ENCODE results near the gene SMARCA2. TPM values are rescaled to one million over a fixed set of nuclear protein-coding genes. Genes with fewer than 3 reads are reported as not detected.

Gene SMARCA2
- total and polyA plus RNA-seq, 10 of the 15 experiments (the other 5 are each of a cell fraction or from before 2014, with no cell fraction given) = 100 to 392 (median 204) TPM

DNA sequence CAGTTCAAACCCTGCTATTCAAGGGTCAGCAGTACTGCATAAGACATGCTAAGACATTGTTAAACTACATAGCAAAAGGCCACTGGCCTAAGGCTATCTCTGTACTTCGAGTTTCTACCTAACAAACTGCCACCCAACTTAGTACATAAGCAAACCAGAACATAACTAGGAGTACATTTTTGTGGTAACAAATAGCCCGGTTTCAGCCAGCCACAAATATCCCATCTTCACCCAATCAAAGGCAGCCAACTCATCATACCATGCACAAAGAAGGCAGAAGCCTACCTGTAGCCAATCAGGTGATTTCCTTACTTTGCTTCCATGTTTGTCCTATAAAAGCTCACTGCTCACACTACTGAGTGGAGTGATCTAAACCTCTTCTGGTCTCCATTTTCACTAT is 201.4 kb downstream of the SMARCA2 start:
- Histone ChIP-seq H4K20me1 (ENCODE audit: control insufficient read depth, insufficient read depth) (no peaks in the 10 kb centered on the region), H3K9me3 (replicated peaks; ENCODE audit: control insufficient read depth, insufficient read depth, low read length) (no peaks in the 10 kb centered on the region), H3K79me2 (ENCODE audit: control insufficient read depth, insufficient read depth, low read length) (no peaks in the 10 kb centered on the region), H3K27me3 (replicated peaks in 1 of 2; ENCODE audit: control insufficient read depth in 2 of 2, insufficient read depth in 2 of 2, low read length in 1 of 2) (no peaks in the 10 kb centered on the region), H3K4me2 (ENCODE audit: control insufficient read depth, insufficient read depth) (no peak overlapping the region), H3K4me3 (no peak overlapping the region), H2AFZ (ENCODE audit: control insufficient read depth, low read depth, low read length) (no peak overlapping the region), H3K9ac (ENCODE audit: control insufficient read depth, insufficient read depth, low read length) (no peak overlapping the region), H3K27ac (ENCODE audit: control insufficient read depth, insufficient read depth) (no peak overlapping the region), H3K36me3 (ENCODE audit: control insufficient read depth in 2 of 2, insufficient read depth in 2 of 2, low read length in 1 of 2) (no peaks in the 10 kb centered on the region), H3K4me1 (ENCODE audit: control insufficient read depth, insufficient read depth, low read length) (no peaks in the 10 kb centered on the region)
- ChIA-PET CTCF (no interaction called here), RAD21 (ENCODE audit: unreplicated experiment) (no interaction called here), SMC1A (ENCODE audit: uncharacterized antibody, unreplicated experiment) (no interaction called here), POLR2A (no interaction called here)
- FAIRE-seq (no peak), DNase-seq (ENCODE audit: low read depth, low spot score) (no peak), ATAC-seq (peak; percentile 48)
- intact Hi-C loops (cut with micrococcal nuclease; ENCODE audit: unreplicated experiment) (no loop called here), in situ Hi-C loops (cut with MboI) (no loop called here)
- BruUV-seq (replicated peaks) = no TSS peak
- WGBS (ENCODE audit: insufficient coverage, insufficient replicate concordance, low lambda C conversion rate, missing lambda C conversion rate) = 0% methylated on average over 2 of the region's 2 CpGs
- TF ChIP-seq, protein P1, sequence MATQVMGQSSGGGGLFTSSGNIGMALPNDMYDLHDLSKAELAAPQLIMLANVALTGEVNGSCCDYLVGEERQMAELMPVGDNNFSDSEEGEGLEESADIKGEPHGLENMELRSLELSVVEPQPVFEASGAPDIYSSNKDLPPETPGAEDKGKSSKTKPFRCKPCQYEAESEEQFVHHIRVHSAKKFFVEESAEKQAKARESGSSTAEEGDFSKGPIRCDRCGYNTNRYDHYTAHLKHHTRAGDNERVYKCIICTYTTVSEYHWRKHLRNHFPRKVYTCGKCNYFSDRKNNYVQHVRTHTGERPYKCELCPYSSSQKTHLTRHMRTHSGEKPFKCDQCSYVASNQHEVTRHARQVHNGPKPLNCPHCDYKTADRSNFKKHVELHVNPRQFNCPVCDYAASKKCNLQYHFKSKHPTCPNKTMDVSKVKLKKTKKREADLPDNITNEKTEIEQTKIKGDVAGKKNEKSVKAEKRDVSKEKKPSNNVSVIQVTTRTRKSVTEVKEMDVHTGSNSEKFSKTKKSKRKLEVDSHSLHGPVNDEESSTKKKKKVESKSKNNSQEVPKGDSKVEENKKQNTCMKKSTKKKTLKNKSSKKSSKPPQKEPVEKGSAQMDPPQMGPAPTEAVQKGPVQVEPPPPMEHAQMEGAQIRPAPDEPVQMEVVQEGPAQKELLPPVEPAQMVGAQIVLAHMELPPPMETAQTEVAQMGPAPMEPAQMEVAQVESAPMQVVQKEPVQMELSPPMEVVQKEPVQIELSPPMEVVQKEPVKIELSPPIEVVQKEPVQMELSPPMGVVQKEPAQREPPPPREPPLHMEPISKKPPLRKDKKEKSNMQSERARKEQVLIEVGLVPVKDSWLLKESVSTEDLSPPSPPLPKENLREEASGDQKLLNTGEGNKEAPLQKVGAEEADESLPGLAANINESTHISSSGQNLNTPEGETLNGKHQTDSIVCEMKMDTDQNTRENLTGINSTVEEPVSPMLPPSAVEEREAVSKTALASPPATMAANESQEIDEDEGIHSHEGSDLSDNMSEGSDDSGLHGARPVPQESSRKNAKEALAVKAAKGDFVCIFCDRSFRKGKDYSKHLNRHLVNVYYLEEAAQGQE (IDR thresholded peaks at IDR 0.05; ENCODE audit: low read depth, low read length) = no peak
- TF ChIP-seq IKZF1 (conservative IDR thresholded peaks at IDR 0.05) (no peak), CHD4 (IDR thresholded peaks at IDR 0.05) (no peak), GATAD2B (conservative IDR thresholded peaks at IDR 0.05; ENCODE audit: low read depth) (no peak), CEBPB (IDR thresholded peaks at IDR 0.05; ENCODE audit: borderline replicate concordance in 1 of 2, low read depth in 2 of 2, low read length in 2 of 2) (no peak), ZSCAN29 (IDR thresholded peaks at IDR 0.05) (no peak), LARP7 (IDR thresholded peaks at IDR 0.05) (no peak), ZNF207 (IDR thresholded peaks at IDR 0.05; ENCODE audit: borderline replicate concordance) (no peak), TBL1XR1 (IDR thresholded peaks at IDR 0.05; ENCODE audit: low read depth, low read length) (no peak), BHLHE40 (IDR thresholded peaks at IDR 0.05; ENCODE audit: borderline replicate concordance in 1 of 2, low read depth in 2 of 2, low read length in 1 of 2) (no peak), ZNF622 (IDR thresholded peaks at IDR 0.05) (no peak), EP300 (IDR thresholded peaks at IDR 0.05; ENCODE audit: borderline replicate concordance in 1 of 2, control insufficient read depth in 1 of 2, low read depth in 2 of 2, low read length in 2 of 2) (no peak), MXI1 (IDR thresholded peaks at IDR 0.05; ENCODE audit: low read depth, low read length) (no peak), ZNF274 (IDR thresholded peaks at IDR 0.05; ENCODE audit: insufficient read depth, insufficient read length) (no peak)
- TF ChIP-seq, protein P2, sequence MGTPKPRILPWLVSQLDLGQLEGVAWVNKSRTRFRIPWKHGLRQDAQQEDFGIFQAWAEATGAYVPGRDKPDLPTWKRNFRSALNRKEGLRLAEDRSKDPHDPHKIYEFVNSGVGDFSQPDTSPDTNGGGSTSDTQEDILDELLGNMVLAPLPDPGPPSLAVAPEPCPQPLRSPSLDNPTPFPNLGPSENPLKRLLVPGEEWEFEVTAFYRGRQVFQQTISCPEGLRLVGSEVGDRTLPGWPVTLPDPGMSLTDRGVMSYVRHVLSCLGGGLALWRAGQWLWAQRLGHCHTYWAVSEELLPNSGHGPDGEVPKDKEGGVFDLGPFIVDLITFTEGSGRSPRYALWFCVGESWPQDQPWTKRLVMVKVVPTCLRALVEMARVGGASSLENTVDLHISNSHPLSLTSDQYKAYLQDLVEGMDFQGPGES (IDR thresholded peaks at IDR 0.05) = no peak
- TF ChIP-seq, protein P3, sequence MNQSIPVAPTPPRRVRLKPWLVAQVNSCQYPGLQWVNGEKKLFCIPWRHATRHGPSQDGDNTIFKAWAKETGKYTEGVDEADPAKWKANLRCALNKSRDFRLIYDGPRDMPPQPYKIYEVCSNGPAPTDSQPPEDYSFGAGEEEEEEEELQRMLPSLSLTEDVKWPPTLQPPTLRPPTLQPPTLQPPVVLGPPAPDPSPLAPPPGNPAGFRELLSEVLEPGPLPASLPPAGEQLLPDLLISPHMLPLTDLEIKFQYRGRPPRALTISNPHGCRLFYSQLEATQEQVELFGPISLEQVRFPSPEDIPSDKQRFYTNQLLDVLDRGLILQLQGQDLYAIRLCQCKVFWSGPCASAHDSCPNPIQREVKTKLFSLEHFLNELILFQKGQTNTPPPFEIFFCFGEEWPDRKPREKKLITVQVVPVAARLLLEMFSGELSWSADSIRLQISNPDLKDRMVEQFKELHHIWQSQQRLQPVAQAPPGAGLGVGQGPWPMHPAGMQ (IDR thresholded peaks at IDR 0.05; ENCODE audit: borderline replicate concordance) = no peak

Data from GM12878 (cell line).